ENCODE data around the gene EFR3B. TPM values are rescaled to one million over a fixed set of nuclear protein-coding genes. Genes with fewer than 3 reads are reported as not detected.

Gene EFR3B
- polyA plus RNA-seq, 1 experiment = 0.11 TPM

- Histone ChIP-seq H3K27me3 (ENCODE audit: control insufficient read depth, insufficient read depth, low read length) (peaks cover 12% of the 10 kb centered on the region), H3K36me3 (ENCODE audit: control insufficient read depth, insufficient read depth, low read length) (no peaks in the 10 kb centered on the region), H3K4me3 (ENCODE audit: low read depth, low read length) (no peak overlapping the region)
- DNase-seq (ENCODE audit: low read depth) = no peak
- TF ChIP-seq CTCF (IDR thresholded peaks at IDR 0.05; ENCODE audit: insufficient read depth, low read depth, low read length) = no peak
- ChIA-PET CTCF (no interaction called here), POLR2A (interaction anchor here (0.6 kb wide), 1 partner anchor 326 kb away, joined by 6 read pairs; no protein-coding TSS in a partner anchor)
These were observed 6.2 kb upstream of the EFR3B start for GRCh38 chr2:25035537-25036220.

DNA sequence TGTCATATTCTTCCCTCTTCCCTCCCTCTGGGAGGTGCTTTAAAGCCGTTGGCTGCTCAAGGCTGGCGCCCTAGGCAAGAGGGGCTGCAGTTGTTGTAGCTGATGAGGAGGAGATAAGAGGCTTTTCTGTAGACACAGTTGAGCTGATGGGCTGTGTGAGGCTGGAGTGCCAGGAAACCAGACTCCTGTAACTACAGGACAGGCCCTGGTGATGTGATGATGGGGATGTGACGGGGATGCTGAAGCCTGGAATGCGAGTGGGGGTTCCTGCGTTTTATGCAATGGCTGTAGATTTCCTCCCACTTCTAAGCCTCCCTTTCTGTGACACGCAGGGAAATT lies 5.7 kb upstream of the EFR3B start:
- H3K27me3 ChIP-seq (ENCODE audit: control insufficient read depth, insufficient read depth, low read length) = peaks cover 12% of the 10 kb centered on the region
- no peaks in the 10 kb centered on the region for H3K36me3 ChIP-seq (ENCODE audit: control insufficient read depth, insufficient read depth, low read length)
- no peak for TF ChIP-seq CTCF (IDR thresholded peaks at IDR 0.05; ENCODE audit: insufficient read depth, low read depth, low read length)
- DNase-seq (ENCODE audit: low read depth) = no peak
- ChIA-PET CTCF (no interaction called here), POLR2A (no interaction called here)
- no peak overlapping the region for H3K4me3 ChIP-seq (ENCODE audit: low read depth, low read length)

DNA sequence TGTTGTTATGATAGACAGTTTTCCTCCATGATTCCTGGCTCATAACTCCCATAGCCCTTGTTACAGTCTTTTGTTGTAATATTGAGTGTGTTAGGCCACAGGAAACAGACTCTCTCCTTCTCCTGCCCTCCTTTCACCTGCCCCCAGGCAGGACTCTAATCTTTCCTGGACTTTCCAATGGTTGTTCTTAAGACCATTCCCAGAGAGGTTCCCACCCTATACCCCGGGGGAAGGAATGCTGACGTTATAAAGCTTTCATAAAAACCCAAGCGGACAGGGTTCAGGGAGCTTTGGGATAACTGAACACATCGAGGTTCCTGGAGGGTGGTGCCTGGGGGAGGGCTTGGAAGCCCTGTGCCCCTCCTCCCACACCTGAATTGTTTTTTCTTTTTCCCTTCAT lies 2.8 kb upstream of the EFR3B start:
- no peak for TF ChIP-seq CTCF (IDR thresholded peaks at IDR 0.05; ENCODE audit: insufficient read depth, low read depth, low read length)
- POLR2A ChIA-PET = no interaction called here
- H3K4me3 ChIP-seq (ENCODE audit: low read depth, low read length) = no peak overlapping the region

DNA sequence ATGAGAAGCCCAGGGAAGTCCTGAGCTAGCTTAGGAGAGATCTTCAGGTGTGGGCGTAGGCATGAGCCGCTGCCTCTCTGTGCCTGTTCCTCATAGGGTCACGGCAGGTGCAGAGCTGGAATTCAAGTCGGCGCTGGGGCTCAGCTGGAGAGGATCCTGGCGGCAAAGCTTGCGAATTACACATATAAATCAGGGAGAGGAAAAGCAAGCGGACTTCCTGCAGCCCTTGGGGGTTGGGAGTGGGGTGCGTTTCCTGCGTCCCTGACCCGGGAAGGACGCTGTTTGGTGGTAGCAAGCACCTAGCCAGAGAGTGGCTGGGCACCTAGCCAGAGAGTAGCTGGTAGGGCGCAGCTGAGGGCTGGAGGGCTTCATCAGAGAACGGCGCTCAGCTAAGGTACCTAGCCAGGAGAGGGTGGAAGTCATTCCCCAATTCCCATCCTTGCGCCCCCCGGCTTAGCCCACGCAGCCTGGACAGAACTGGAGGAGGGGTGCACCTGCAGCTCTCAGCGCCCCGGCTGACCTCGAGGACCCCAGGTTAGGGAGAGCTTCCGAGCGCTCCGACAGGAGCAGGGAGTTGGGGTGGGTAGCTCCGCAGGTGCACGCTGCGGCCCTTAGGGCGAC lies 459 bp upstream of the EFR3B start:
- no peak for DNase-seq (ENCODE audit: low read depth)
- Histone ChIP-seq H3K36me3 (ENCODE audit: control insufficient read depth, insufficient read depth, low read length) (no peaks in the 10 kb centered on the region), H3K27me3 (ENCODE audit: control insufficient read depth, insufficient read depth, low read length) (peaks cover 7% of the 10 kb centered on the region), H3K4me3 (ENCODE audit: low read depth, low read length) (peak overlapping the region; percentile 14; the same call in 1 of the 2 replicates)
- CTCF ChIA-PET = no interaction called here
- POLR2A ChIA-PET = no interaction called here
- peak; percentile 40; the same call in 1 of the 2 replicates for TF ChIP-seq CTCF (IDR thresholded peaks at IDR 0.05; ENCODE audit: insufficient read depth, low read depth, low read length)

More for the DNA sequence above, 2.8 kb upstream of the EFR3B start:
- Histone ChIP-seq H3K27me3 (ENCODE audit: control insufficient read depth, insufficient read depth, low read length) (peaks cover 7% of the 10 kb centered on the region), H3K36me3 (ENCODE audit: control insufficient read depth, insufficient read depth, low read length) (no peaks in the 10 kb centered on the region)
- CTCF ChIA-PET = no interaction called here
- no peak for DNase-seq (ENCODE audit: low read depth)

DNA sequence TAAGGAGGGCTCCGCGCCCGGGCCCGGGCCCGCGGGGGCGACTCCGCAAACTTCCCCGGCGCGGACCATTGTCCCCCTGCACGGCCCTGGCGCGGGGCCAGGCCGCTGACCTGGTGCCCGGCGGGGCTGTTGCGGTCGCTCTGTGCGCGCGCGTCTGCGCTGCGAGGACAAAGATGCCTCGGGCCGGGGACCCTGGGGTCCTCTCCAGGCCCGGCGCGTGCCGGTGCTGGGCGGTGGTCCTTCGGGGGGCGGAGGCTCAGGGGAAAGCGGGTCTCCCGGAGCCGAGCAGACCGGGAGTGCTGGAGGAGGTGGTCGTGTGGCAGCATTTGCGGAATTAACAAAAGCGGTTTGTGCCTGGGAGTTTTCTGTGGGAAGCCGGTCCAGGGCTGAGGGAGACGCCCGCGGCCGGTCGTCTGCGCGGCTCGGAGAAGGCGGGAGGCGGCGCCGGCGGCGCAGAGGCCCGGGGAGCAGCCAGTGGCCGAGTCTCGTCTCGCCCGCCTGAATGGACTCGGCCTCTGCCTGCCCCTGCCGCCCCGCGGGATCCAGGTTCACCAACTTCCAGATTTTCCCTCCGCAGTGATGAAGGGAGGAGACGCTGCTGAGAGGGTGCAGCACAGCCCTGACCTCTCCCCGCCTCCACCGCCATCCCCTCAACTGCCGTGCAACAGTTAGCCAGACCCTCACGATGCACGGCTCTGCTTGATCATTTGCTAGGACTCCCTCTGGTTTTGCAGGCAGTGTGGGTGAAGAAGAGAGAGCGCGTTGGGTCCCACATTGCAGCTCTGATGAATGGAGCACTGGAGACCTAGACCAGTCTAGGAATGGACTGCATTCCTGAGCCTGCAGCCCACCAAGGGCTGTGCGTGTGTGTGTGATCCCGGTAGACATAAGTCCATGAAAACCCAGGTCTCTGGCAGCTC lies 705 bp downstream of the EFR3B start:
- no peak for DNase-seq (ENCODE audit: low read depth)
- H3K27me3 ChIP-seq (ENCODE audit: control insufficient read depth, insufficient read depth, low read length) = peaks cover 7% of the 10 kb centered on the region
- H3K36me3 ChIP-seq (ENCODE audit: control insufficient read depth, insufficient read depth, low read length) = no peaks in the 10 kb centered on the region
- peak overlapping the region; percentile 57 for H3K4me3 ChIP-seq (ENCODE audit: low read depth, low read length)
- TF ChIP-seq CTCF (IDR thresholded peaks at IDR 0.05; ENCODE audit: insufficient read depth, low read depth, low read length) = no peak
- POLR2A ChIA-PET = no interaction called here
- CTCF ChIA-PET = no interaction called here

Measured in BJ (cell line).